ENCODE measurements around the gene YTHDF1.

YTHDF1 gene

DNA sequence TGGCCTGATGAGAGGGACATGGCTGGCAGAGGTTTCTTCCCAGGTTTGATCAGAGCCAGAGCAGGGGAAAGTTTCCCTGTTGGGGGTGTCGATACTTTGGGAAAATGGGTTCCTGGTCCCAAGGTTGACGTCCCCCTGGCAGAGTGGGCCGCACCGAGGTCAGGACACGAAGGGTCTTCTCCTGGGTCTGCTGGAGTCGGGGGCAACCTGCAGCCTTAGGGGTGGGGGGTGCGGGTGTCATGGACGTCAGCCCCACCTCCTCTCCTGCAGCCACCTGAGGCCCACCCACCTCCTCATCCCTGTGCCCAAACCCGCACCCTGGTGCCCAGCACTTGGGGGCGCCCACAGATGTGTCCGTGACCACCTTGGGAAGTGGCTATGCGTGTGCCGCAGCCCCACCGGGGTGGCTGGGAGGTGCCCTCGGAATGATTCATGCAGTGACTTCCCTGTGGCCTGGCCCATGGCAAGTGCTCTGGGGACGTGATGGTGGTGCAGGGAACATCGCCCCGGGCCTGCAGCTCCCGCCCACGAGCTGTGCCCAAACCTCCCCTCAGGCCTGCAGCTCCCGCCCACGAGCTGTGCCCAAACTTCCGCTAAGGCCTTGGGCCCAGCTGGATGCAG, 64.9 kb downstream of the YTHDF1 start:
- POLR2A ChIA-PET: no interaction called here

DNA sequence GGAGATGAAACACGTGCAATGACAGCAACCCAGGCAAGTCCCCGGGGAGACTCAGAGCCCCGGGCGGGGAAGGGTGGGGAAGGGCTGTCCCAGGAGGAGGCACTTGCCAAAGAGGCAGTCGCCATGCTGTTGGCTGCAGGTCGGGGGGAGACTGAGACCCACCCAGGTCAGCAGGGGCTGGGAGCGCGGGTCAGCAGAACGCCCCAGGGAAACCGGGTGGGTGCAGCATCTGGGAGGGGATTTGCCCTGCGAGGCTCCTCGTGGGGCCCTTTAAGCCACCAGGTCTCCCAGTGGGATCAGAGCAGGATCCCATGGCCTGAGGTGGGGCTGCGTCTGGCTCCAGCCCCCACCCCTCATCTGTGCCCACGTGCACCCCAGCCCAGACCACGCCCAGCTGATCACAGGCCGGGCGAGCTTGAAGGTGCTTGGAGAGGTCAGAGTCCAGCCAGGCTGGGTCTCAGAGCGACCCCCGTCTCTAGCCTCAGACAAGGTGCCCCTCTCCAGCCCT, 65.5 kb downstream of the YTHDF1 start:
- H3K27me3 ChIP-seq (replicated peaks in 2 of 5; ENCODE audit: control insufficient read depth in 4 of 5, insufficient read depth in 5 of 5, low read length in 4 of 5): peaks cover 2 to 59% (median 5%) of the 10 kb centered on the region in 5 experiments
- H3K4me3 ChIP-seq (ENCODE audit: control insufficient read depth in 1 of 7, extremely low read depth in 1 of 7, insufficient read depth in 4 of 7, low read depth in 2 of 7, low read length in 6 of 7): no peak overlapping the region
- no peak for DNase-seq
- CTCF ChIA-PET: no interaction called here
- POLR2A ChIA-PET: no interaction called here
- H3K27ac ChIP-seq (ENCODE audit: insufficient read depth in 1 of 2, low read depth in 1 of 2, low read length in 2 of 2, poor library complexity in 1 of 2, severe bottlenecking in 2 of 2): no peak overlapping the region
- peaks cover 0 to 25% (median 5%) of the 10 kb centered on the region in 5 experiments for H3K9me3 ChIP-seq (ENCODE audit: control extremely low read depth in 1 of 5, control insufficient read depth in 4 of 5, insufficient read depth in 2 of 5, low read depth in 1 of 5, low read length in 4 of 5)
- no peaks in the 10 kb centered on the region for H3K36me3 ChIP-seq (ENCODE audit: control insufficient read depth in 4 of 4, insufficient read depth in 4 of 4, low read length in 3 of 4)
- no peaks in the 10 kb centered on the region for H3K4me1 ChIP-seq (ENCODE audit: control extremely low read depth in 1 of 4, control insufficient read depth in 4 of 4, insufficient read depth in 4 of 4, low read length in 3 of 4)
- WGBS (ENCODE audit: insufficient coverage): 86% methylated on average over 15 of the region's 19 CpGs

More for the DNA sequence above, 64.9 kb downstream of the YTHDF1 start:
- 86% methylated on average over 22 of the region's 23 CpGs for WGBS (ENCODE audit: insufficient coverage)
- Histone ChIP-seq H3K4me1 (ENCODE audit: control extremely low read depth in 1 of 4, control insufficient read depth in 4 of 4, insufficient read depth in 4 of 4, low read length in 3 of 4) (no peaks in the 10 kb centered on the region), H3K27me3 (replicated peaks in 2 of 5; ENCODE audit: control insufficient read depth in 4 of 5, insufficient read depth in 5 of 5, low read length in 4 of 5) (peaks cover 3 to 64% (median 6%) of the 10 kb centered on the region in 5 experiments), H3K27ac (ENCODE audit: insufficient read depth in 1 of 2, low read depth in 1 of 2, low read length in 2 of 2, poor library complexity in 1 of 2, severe bottlenecking in 2 of 2) (no peak overlapping the region), H3K9me3 (ENCODE audit: control extremely low read depth in 1 of 5, control insufficient read depth in 4 of 5, insufficient read depth in 2 of 5, low read depth in 1 of 5, low read length in 4 of 5) (peaks cover 0 to 25% (median 5%) of the 10 kb centered on the region in 5 experiments), H3K36me3 (ENCODE audit: control insufficient read depth in 4 of 4, insufficient read depth in 4 of 4, low read length in 3 of 4) (no peaks in the 10 kb centered on the region), H3K4me3 (ENCODE audit: control insufficient read depth in 1 of 7, extremely low read depth in 1 of 7, insufficient read depth in 4 of 7, low read depth in 2 of 7, low read length in 6 of 7) (no peak overlapping the region)
- CTCF ChIA-PET: no interaction called here
- DNase-seq: no peak

GRCh38 chr20:63149531-63150192, 66.3 kb downstream of the YTHDF1 start:
- no peak overlapping the region for H3K4me3 ChIP-seq (ENCODE audit: control insufficient read depth in 1 of 7, extremely low read depth in 1 of 7, insufficient read depth in 4 of 7, low read depth in 2 of 7, low read length in 6 of 7)
- H3K9me3 ChIP-seq (ENCODE audit: control extremely low read depth in 1 of 5, control insufficient read depth in 4 of 5, insufficient read depth in 2 of 5, low read depth in 1 of 5, low read length in 4 of 5): peaks cover 0 to 25% (median 5%) of the 10 kb centered on the region in 5 experiments
- peaks cover 0 to 57% (median 8%) of the 10 kb centered on the region in 5 experiments for H3K27me3 ChIP-seq (replicated peaks in 2 of 5; ENCODE audit: control insufficient read depth in 4 of 5, insufficient read depth in 5 of 5, low read length in 4 of 5)
- POLR2A ChIA-PET: no interaction called here
- WGBS (ENCODE audit: insufficient coverage): 82% methylated on average over 12 of the region's 13 CpGs
- CTCF ChIA-PET: no interaction called here
- H3K27ac ChIP-seq (ENCODE audit: insufficient read depth in 1 of 2, low read depth in 1 of 2, low read length in 2 of 2, poor library complexity in 1 of 2, severe bottlenecking in 2 of 2): no peak overlapping the region
- no peaks in the 10 kb centered on the region for H3K4me1 ChIP-seq (ENCODE audit: control extremely low read depth in 1 of 4, control insufficient read depth in 4 of 4, insufficient read depth in 4 of 4, low read length in 3 of 4)
- no peaks in the 10 kb centered on the region for H3K36me3 ChIP-seq (ENCODE audit: control insufficient read depth in 4 of 4, insufficient read depth in 4 of 4, low read length in 3 of 4)
- DNase-seq: peak in 1 of 3 donors; percentile 7

DNA sequence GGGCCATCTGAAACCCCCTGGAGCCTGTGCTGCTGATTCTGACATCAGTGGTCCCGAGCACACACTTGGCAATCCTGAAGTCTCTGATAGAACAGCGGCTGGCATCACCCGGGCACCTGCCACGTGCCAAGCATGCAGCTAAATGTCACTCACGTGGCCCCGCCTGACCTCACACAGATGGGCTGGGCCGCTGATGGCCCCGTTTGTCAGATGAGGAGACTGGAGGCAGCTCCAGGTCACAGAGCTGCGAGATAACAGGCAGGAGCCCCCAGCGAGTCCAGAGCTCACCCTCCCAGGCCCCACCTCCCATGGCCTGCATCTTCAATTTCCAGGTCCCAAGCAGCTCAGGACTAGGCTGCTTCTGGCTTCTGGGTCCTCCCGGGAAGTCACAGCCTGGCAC, 67.2 kb downstream of the YTHDF1 start:
- Histone ChIP-seq H3K4me3 (ENCODE audit: control insufficient read depth in 1 of 7, extremely low read depth in 1 of 7, insufficient read depth in 4 of 7, low read depth in 2 of 7, low read length in 6 of 7) (no peak overlapping the region), H3K9me3 (ENCODE audit: control extremely low read depth in 1 of 5, control insufficient read depth in 4 of 5, insufficient read depth in 2 of 5, low read depth in 1 of 5, low read length in 4 of 5) (peaks cover 0 to 25% (median 5%) of the 10 kb centered on the region in 5 experiments), H3K36me3 (ENCODE audit: control insufficient read depth in 4 of 4, insufficient read depth in 4 of 4, low read length in 3 of 4) (no peaks in the 10 kb centered on the region), H3K27ac (ENCODE audit: insufficient read depth in 1 of 2, low read depth in 1 of 2, low read length in 2 of 2, poor library complexity in 1 of 2, severe bottlenecking in 2 of 2) (no peak overlapping the region), H3K4me1 (ENCODE audit: control extremely low read depth in 1 of 4, control insufficient read depth in 4 of 4, insufficient read depth in 4 of 4, low read length in 3 of 4) (no peaks in the 10 kb centered on the region), H3K27me3 (replicated peaks in 2 of 5; ENCODE audit: control insufficient read depth in 4 of 5, insufficient read depth in 5 of 5, low read length in 4 of 5) (peaks cover 0 to 48% (median 12%) of the 10 kb centered on the region in 5 experiments)
- CTCF ChIA-PET: no interaction called here
- 94% methylated on average over 11 of the region's 11 CpGs for WGBS (ENCODE audit: insufficient coverage)
- no peak for DNase-seq
- POLR2A ChIA-PET: no interaction called here

- no peak overlapping the region for H3K4me3 ChIP-seq (ENCODE audit: control insufficient read depth in 1 of 7, extremely low read depth in 1 of 7, insufficient read depth in 4 of 7, low read depth in 2 of 7, low read length in 6 of 7)
- H3K27me3 ChIP-seq (replicated peaks in 2 of 5; ENCODE audit: control insufficient read depth in 4 of 5, insufficient read depth in 5 of 5, low read length in 4 of 5): peaks cover 0 to 39% (median 12%) of the 10 kb centered on the region in 5 experiments
- H3K36me3 ChIP-seq (ENCODE audit: control insufficient read depth in 4 of 4, insufficient read depth in 4 of 4, low read length in 3 of 4): no peaks in the 10 kb centered on the region
- H3K9me3 ChIP-seq (ENCODE audit: control extremely low read depth in 1 of 5, control insufficient read depth in 4 of 5, insufficient read depth in 2 of 5, low read depth in 1 of 5, low read length in 4 of 5): peaks cover 0 to 27% (median 5%) of the 10 kb centered on the region in 5 experiments
- no peak for DNase-seq
- H3K27ac ChIP-seq (ENCODE audit: insufficient read depth in 1 of 2, low read depth in 1 of 2, low read length in 2 of 2, poor library complexity in 1 of 2, severe bottlenecking in 2 of 2): no peak overlapping the region
- POLR2A ChIA-PET: no interaction called here
- H3K4me1 ChIP-seq (ENCODE audit: control extremely low read depth in 1 of 4, control insufficient read depth in 4 of 4, insufficient read depth in 4 of 4, low read length in 3 of 4): no peaks in the 10 kb centered on the region
- 58% methylated on average over 1 of the region's 2 CpGs for WGBS (ENCODE audit: insufficient coverage)
- CTCF ChIA-PET: no interaction called here
These were observed 68.4 kb downstream of the YTHDF1 start for GRCh38 chr20:63147532-63147931.

Data from common myeloid progenitor, CD34-positive (primary cell).